Measurements from ENCODE around the gene MAN2B1. TPM values are rescaled to one million over a fixed set of nuclear protein-coding genes. Genes with fewer than 3 reads are reported as not detected.
A peak's percentile ranks its signal among the peaks of the same experiment; 100 is the strongest.
"Not testable (repeated sequence)": the region's sequence is repeated elsewhere in the genome, so short reads cannot be mapped to it uniquely, and the experiment has no call there.

MAN2B1 gene
- polyA plus RNA-seq, 3 donors: 218 to 305 (median 295) TPM

DNA sequence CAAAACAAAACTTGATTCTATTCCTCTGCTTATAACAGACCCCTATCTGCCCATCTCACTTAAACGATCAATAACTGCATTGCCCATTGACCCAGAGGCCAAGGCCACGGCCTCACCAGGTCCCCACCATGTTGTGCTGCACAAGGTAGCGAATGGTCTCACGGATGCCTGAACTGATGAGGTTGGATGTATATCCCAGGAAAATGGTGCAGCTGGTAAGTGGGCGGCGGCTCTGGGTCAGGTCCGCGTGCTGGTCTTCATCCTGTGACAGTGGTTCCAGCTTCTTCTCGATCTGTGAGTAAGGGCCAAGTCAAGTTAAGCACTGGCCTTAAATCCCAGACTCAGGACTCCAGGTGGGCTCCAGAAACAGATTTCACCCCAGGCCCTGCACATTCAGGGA lies 13.5 kb upstream of the MAN2B1 start:
- no peak for DNase-seq
- Mint-ChIP-seq H3K27me3 (ENCODE audit: low read depth in 3 of 3) (peaks cover 0 to 6% (median 0%) of the 10 kb centered on the region in 3 donors), H3K9me3 (no peaks in the 10 kb centered on the region), H3K27ac (peak overlapping the region in 2 of 7 donors; percentile 50 to 66), H3K4me3 (no peak overlapping the region), H3K4me1 (peaks cover 19% of the 10 kb centered on the region), H3K36me3 (peaks cover 42 to 51% of the 10 kb centered on the region in 2 donors)
- H3K9ac ChIP-seq (ENCODE audit: insufficient read depth, low read length, poor library complexity, severe bottlenecking): no peak overlapping the region
- intact Hi-C loops (cut with micrococcal nuclease): loop anchor here in 1 of 2 donors (2.0 to 5.0 kb wide), 2 partner anchors 15 to 57 kb away; partner anchors contain the start of gene GET3
- H3K4me3 ChIP-seq (replicated peaks in 1 of 3; ENCODE audit: low read depth in 2 of 3, low read length in 3 of 3): no peak overlapping the region
- H3K79me2 ChIP-seq (ENCODE audit: insufficient read depth, low read length): peaks cover 16% of the 10 kb centered on the region
- H3K4me2 ChIP-seq (replicated peaks; ENCODE audit: extremely low read depth, low read length, poor library complexity, severe bottlenecking): no peak overlapping the region
- H3K9me3 ChIP-seq (replicated peaks in 1 of 2; ENCODE audit: control insufficient read depth in 1 of 2, insufficient read depth in 1 of 2, low read length in 2 of 2): no peaks in the 10 kb centered on the region
- TF ChIP-seq, protein P1, sequence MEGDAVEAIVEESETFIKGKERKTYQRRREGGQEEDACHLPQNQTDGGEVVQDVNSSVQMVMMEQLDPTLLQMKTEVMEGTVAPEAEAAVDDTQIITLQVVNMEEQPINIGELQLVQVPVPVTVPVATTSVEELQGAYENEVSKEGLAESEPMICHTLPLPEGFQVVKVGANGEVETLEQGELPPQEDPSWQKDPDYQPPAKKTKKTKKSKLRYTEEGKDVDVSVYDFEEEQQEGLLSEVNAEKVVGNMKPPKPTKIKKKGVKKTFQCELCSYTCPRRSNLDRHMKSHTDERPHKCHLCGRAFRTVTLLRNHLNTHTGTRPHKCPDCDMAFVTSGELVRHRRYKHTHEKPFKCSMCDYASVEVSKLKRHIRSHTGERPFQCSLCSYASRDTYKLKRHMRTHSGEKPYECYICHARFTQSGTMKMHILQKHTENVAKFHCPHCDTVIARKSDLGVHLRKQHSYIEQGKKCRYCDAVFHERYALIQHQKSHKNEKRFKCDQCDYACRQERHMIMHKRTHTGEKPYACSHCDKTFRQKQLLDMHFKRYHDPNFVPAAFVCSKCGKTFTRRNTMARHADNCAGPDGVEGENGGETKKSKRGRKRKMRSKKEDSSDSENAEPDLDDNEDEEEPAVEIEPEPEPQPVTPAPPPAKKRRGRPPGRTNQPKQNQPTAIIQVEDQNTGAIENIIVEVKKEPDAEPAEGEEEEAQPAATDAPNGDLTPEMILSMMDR (IDR thresholded peaks at IDR 0.05): no peak
- peaks cover 41 to 51% of the 10 kb centered on the region in 2 donors for H3K36me3 ChIP-seq (replicated peaks in 1 of 2; ENCODE audit: control insufficient read depth in 1 of 2, insufficient read depth in 2 of 2, low read length in 2 of 2)
- WGBS (ENCODE audit: insufficient coverage): 99% methylated on average over 9 of the region's 9 CpGs
- peaks cover 42% of the 10 kb centered on the region for H4K20me1 ChIP-seq (ENCODE audit: insufficient read depth, low read length)
- H3K27ac ChIP-seq (ENCODE audit: low read depth in 1 of 2, low read length in 2 of 2): peak overlapping the region in 1 of 2 donors; percentile 11
- no peaks in the 10 kb centered on the region for H3K27me3 ChIP-seq (ENCODE audit: control insufficient read depth in 2 of 2, insufficient read depth in 2 of 2, low read length in 2 of 2)
- no peak overlapping the region for H2AFZ ChIP-seq (ENCODE audit: insufficient read depth, low read depth, low read length, poor library complexity, severe bottlenecking)
- H3K4me1 ChIP-seq (ENCODE audit: control insufficient read depth in 1 of 2, insufficient read depth in 2 of 2, low read length in 2 of 2): peaks cover 16 to 28% of the 10 kb centered on the region in 2 donors

DNA sequence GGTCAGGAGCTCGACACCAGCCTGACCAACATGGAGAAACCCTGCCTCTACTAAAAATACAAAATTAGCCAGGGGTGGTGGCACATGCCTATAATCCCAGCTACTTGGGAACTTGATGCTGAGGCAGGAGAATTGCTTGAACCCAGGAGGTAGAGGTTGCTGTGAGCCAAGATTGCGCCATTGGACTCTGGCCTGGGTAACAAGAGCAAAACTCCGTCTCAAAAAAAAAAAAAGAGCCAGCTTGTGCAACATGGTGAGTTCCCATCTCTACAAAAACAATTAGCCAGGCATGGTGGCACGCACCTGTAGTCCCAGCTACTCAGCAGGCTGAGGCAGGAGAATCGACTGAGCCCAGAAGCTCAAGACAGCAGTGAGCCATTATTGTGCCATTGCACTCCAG lies 11.5 kb upstream of the MAN2B1 start:
- H3K4me3 Mint-ChIP-seq; H2AFZ ChIP-seq (ENCODE audit: insufficient read depth, low read depth, low read length, poor library complexity, severe bottlenecking); intact Hi-C loops (cut with micrococcal nuclease); H3K9me3 Mint-ChIP-seq; H3K27me3 ChIP-seq (ENCODE audit: control insufficient read depth in 2 of 2, insufficient read depth in 2 of 2, low read length in 2 of 2); DNase-seq; H3K4me2 ChIP-seq (replicated peaks; ENCODE audit: extremely low read depth, low read length, poor library complexity, severe bottlenecking); H3K27me3 Mint-ChIP-seq (ENCODE audit: low read depth in 3 of 3); H3K4me3 ChIP-seq (replicated peaks in 1 of 3; ENCODE audit: low read depth in 2 of 3, low read length in 3 of 3); H3K9ac ChIP-seq (ENCODE audit: insufficient read depth, low read length, poor library complexity, severe bottlenecking); H3K27ac Mint-ChIP-seq; H3K27ac ChIP-seq (ENCODE audit: low read depth in 1 of 2, low read length in 2 of 2); H3K9me3 ChIP-seq (replicated peaks in 1 of 2; ENCODE audit: control insufficient read depth in 1 of 2, insufficient read depth in 1 of 2, low read length in 2 of 2): not testable (repeated sequence)
- H3K4me1 ChIP-seq (ENCODE audit: control insufficient read depth in 1 of 2, insufficient read depth in 2 of 2, low read length in 2 of 2): peaks cover 16 to 28% of the 10 kb centered on the region in 2 donors
- peaks cover 23% of the 10 kb centered on the region for H3K4me1 Mint-ChIP-seq
- peaks cover 22% of the 10 kb centered on the region for H3K79me2 ChIP-seq (ENCODE audit: insufficient read depth, low read length)
- peaks cover 58% of the 10 kb centered on the region for H4K20me1 ChIP-seq (ENCODE audit: insufficient read depth, low read length)
- H3K36me3 Mint-ChIP-seq: peaks cover 56 to 71% of the 10 kb centered on the region in 2 donors
- H3K36me3 ChIP-seq (replicated peaks in 1 of 2; ENCODE audit: control insufficient read depth in 1 of 2, insufficient read depth in 2 of 2, low read length in 2 of 2): peaks cover 56 to 69% of the 10 kb centered on the region in 2 donors
- WGBS (ENCODE audit: insufficient coverage): no CpG with 5 or more reads among the region's 5 CpGs

Measured in CD14-positive monocyte (primary cell).